CD4-positive, alpha-beta T cell treated with Interleukin-21 for 1 hour (primary cell): ENCODE data around the gene UCN3.
"Not testable (repeated sequence)": the region's sequence is repeated elsewhere in the genome, so short reads cannot be mapped to it uniquely, and the experiment has no call there.

Experiments used
- DNase-seq: peaks from one replicate; pipeline ENCODE4 v3.0.0-alpha.2; 2020

The UCN3 gene

GRCh38 chr10:5369362-5370158 is 4.8 kb downstream of the UCN3 start:
- DNase-seq, result no peak

- DNase-seq, result no peak
Observed at GRCh38 chr10:5370493-5371352, 6.0 kb downstream of the UCN3 start.

- no peak for DNase-seq
Observed at GRCh38 chr10:5373307-5373706, 8.5 kb downstream of the UCN3 start.

- no peak for DNase-seq
Observed at GRCh38 chr10:5373891-5374611, 9.3 kb downstream of the UCN3 start.

GRCh38 chr10:5376450-5376849 is 11.7 kb downstream of the UCN3 start:
- no peak for DNase-seq

DNA sequence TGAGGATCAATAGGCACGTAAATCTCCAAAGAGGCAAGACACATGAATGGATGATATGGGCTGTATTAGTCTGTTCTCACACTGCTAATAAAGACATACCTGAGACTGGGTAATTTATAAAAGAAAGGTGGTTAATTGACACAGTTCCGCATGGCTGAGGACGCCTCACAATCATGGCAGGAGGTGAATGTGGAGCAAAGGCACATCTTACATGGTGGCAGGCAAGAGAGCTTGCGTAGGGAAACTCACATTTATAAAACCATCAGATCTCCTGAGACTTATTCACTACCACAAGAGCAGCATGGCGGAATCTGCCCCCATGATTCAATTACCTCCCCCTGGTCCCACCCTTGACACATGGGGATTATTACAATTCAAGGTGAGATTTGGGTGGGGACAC is 14.4 kb downstream of the UCN3 start:
- DNase-seq, result not testable (repeated sequence)

DNA sequence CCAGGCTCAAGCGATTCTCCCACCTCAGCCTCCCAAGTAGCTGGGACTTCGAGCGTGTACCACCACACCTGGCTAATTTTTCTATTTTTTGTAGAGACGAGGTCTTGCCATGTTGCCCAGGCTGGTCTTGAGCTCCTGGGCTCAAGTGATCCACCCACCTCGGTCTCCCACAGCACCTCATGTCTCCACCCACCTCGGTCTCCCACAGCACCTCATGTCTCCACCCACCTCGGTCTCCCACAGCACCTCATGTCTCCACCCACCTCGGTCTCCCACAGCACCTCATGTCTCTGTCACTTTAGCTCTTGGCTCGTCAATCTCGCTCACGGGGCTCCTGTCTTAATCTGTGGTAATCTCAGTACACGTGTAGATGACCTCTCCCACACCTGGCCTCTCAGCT is 15.6 kb downstream of the UCN3 start:
- not testable (repeated sequence) for DNase-seq

GRCh38 chr10:5381187-5381586 is 16.4 kb downstream of the UCN3 start:
- DNase-seq, result no peak

- DNase-seq, result no peak
Observed at GRCh38 chr10:5385224-5385623, 20.5 kb downstream of the UCN3 start.

GRCh38 chr10:5387169-5387568 is 22.4 kb downstream of the UCN3 start:
- DNase-seq, result no peak

GRCh38 chr10:5390607-5391205 is 25.9 kb downstream of the UCN3 start:
- no peak for DNase-seq

DNA sequence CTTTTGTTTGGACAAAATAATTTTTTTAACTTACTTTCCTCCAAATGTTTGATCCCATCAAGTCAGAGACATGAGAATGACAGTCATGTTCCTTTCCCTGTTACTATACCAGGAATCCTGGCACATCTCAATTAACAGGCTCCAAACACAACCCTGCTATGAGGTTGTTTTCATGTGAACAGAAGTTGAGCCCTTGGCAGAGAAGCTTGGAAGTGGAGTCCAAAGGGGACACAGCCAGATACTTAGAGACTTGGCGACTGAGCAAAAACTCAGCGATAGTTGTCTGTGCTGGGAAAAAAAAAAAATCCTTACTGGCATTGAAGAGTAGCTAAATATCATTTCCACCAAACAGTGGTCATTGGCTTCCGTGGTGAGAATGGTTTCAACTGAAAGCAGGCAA is 27.0 kb downstream of the UCN3 start:
- DNase-seq, result no peak

- DNase-seq, result no peak
Observed at GRCh38 chr10:5393529-5393928, 28.8 kb downstream of the UCN3 start.

GRCh38 chr10:5395168-5395567 is 30.4 kb downstream of the UCN3 start:
- DNase-seq, result no peak

DNA sequence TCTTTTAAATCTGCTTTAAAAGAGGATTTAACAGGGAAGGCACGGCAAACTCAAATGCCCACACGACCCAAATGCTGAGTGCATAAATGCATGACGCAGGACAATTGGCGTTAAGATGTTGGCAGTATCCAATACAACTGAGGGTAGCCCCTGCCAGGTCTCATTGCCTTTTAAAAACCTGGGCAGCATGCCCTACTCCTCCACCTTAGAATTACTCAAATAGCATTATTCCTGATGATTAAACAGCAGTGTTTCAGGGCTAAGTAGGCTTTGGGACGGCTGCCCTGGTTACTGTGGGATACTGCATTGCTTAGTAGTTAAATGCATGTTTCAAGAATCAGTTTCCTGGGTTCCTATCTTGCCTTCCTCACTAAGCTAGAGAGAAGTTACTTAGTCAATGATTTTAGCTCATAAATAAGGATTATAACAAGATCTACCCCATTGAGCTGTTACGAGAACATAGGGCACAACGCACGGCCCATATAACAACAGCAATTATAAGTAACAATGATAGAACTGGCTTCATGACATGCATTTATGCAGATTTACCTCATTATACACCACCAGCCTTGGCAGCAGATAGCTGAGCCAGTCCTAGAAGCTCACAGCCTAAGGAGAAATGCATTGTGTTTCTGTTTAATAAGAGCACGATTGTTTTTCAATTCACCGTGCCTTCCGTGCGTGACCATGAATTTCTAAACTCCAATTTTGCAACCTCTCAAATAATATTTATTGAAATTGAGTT is 32.0 kb downstream of the UCN3 start:
- DNase-seq, result no peak

DNA sequence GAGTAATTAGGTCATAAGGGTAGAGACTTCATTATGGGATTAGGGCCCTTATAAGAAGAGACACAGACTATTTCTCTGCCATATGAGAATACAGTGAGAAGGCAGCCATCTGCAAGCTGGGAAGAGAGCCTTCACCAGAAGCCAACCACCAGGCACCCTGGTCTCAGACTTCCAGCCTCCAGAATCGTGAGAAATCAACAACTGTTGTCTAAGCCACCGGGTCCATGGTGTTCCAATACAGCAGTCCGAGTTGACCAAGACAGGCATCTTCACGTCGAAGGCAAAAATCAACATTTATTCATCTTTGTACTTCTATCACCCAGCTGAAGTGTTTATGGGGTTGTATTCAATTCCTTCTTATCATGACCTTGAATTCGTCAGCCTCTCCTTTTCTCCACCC is 34.6 kb downstream of the UCN3 start:
- no peak for DNase-seq

GRCh38 chr10:5400468-5401240 is 35.9 kb downstream of the UCN3 start:
- DNase-seq, result no peak

GRCh38 chr10:5402798-5403197 is 38.0 kb downstream of the UCN3 start:
- no peak for DNase-seq

DNA sequence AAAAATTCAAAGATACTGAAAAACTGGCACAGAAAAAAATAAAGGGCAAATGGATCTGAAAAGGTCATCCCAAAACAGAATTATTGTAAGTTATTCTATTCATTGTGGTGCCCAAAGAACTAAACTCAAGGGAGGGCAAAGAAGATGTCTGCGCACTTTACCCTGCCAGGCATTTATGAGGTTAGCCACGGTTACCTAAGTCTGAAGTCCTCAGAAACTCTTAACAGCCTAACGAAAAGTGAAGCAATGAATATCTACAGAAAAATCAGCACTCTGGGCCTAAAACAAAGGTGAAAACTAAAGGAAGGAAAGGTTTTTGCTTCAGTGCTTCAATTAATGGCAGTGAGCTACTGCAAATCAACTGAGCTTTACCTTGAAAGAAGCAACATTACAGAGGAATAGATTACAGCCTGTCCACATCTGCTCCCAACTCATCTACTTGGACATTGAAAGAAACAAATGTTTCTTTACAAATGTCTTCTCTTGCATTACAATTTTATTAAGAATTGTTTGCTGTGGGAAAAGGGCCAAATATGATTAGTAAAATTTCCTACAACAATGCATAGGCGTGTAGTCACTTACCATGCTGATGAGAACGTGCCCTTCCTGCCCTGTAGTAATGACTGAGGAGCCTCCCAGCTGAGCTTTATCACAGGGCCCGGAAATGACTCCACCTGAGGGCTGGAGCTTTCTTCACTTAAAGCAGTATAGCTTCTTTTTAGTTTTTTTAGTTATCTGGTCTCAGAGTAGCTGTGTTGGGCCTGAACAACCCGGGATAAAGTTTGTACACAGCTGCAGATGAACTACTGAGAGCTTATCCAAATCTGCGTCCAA is 39.7 kb downstream of the UCN3 start, which contains the start of gene TUBAL3:
TUBAL3 (minus strand) TSS at position 621 of the 834 bp plus-strand sequence; CDS start at position 585, 36 bp downstream.
- no peak for DNase-seq

GRCh38 chr10:5406918-5407317 is 42.2 kb downstream of the UCN3 start:
- no peak for DNase-seq
